Panc1 (cell line): Measurements from ENCODE around the gene MTAP. TPM values are rescaled to one million over a fixed set of nuclear protein-coding genes. Genes with fewer than 3 reads are reported as not detected.

Experiments
- ATAC-seq: fragments of 200-7000 bp; cut with Tn5 transposase; 2 replicates; pipeline ENCODE4 v1.9.1; 2020; ENCODE audit warnings: mild to moderate bottlenecking, moderate library complexity
- BruUV-seq: library from RNA; stranded (reverse); fragments of 400-500 nt; replicated peaks from 2 replicates; lab custom pipeline; 2021; lab: Mats Ljungman, UMichigan
- CTCF ChIA-PET: fragments of 300-600 bp; sonication (Branson Sonifier 250); formaldehyde crosslinking; loops from one replicate; lab custom pipeline; 2022; ENCODE audit warnings: antibody characterized with exemption; lab: Charles Lee
- POLR2A ChIA-PET: fragments of 300-600 bp; sonication (Branson Sonifier 250); formaldehyde crosslinking; loops from one replicate; lab custom pipeline; 2022; ENCODE audit warnings: antibody characterized with exemption; lab: Charles Lee
- DNase-seq: peaks from one replicate; pipeline ENCODE4 v3.0.0-alpha.2; 2010; ENCODE audit warnings: low read depth, low spot score
- H3K27ac ChIP-seq: 2 replicates; pipeline ENCODE4 v1.5.1; 2011; ENCODE audit warnings: mild to moderate bottlenecking, low read length, inconsistent platforms
- H3K27me3 ChIP-seq: fragments of 200-500 bp; sonication (Bioruptor generic); 2 replicates; pipeline ENCODE4 v1.6.0; 2014; ENCODE audit warnings: low read length, inconsistent platforms; ENCODE audit not compliant: control insufficient read depth, insufficient read depth
- H3K36me3 ChIP-seq: fragments of 200-500 bp; sonication (Bioruptor generic); 2 replicates; pipeline ENCODE4 v1.5.1; 2014; ENCODE audit warnings: inconsistent platforms, mild to moderate bottlenecking, low read length, moderate library complexity; ENCODE audit not compliant: control insufficient read depth, insufficient read depth
- H3K4me1 ChIP-seq: 2 replicates; pipeline ENCODE4 v1.5.1; 2011; ENCODE audit warnings: inconsistent platforms, mild to moderate bottlenecking, low read length, moderate library complexity; ENCODE audit not compliant: control insufficient read depth, insufficient read depth
- H3K4me3 ChIP-seq, 2 experiments: 2 replicates each; pipeline ENCODE4 v1.5.1; 2011 to 2012; ENCODE audit warnings: low read depth in 2 of 2, low read length in 2 of 2, mild to moderate bottlenecking in 2 of 2, inconsistent platforms in 1 of 2, moderate library complexity in 1 of 2
- H3K9me3 ChIP-seq: fragments of 200-500 bp; sonication (Bioruptor generic); 2 replicates; pipeline ENCODE4 v1.5.1; 2014; ENCODE audit warnings: low read depth, mild to moderate bottlenecking, inconsistent platforms, low read length, moderate library complexity; ENCODE audit not compliant: control insufficient read depth, insufficient read depth
- POLR2AphosphoS5 ChIP-seq: IDR thresholded peaks from 2 replicates; pipeline ENCODE4 v1.6.1; 2012; ENCODE audit warnings: mild to moderate bottlenecking, low read depth, low read length, moderate library complexity
- SIN3A ChIP-seq: IDR thresholded peaks from 2 replicates; pipeline ENCODE4 v1.6.1; 2012; ENCODE audit warnings: low read depth, mild to moderate bottlenecking, low read length, moderate library complexity, borderline replicate concordance; ENCODE audit not compliant: insufficient read depth
- TCF7L2 ChIP-seq: IDR thresholded peaks from 2 replicates; pipeline ENCODE4 v1.6.1; 2011; ENCODE audit warnings: mild to moderate bottlenecking, low read depth, low read length, inconsistent platforms
- in situ Hi-C: cut with HindIII; loops from 2 replicates; pipeline ENCODE4 v1.10.0; 2016; ENCODE audit warnings: low sequenced_read_pairs, low pct_unique_long_range_greater_than_20kb
- intact Hi-C: fragments of 100-400 bp; cut with micrococcal nuclease; formaldehyde crosslinking; loops from one replicate; pipeline ENCODE4 v1.10.0; 2022; ENCODE audit not compliant: unreplicated experiment
- total RNA-seq: library from RNA; stranded (reverse); gene quantifications from one replicate; pipeline ENCODE4 v1.2.1, GENCODE V29; 2021; ENCODE audit not compliant: unreplicated experiment
- TF ChIP-seq, protein P1 (sequence below), 2 experiments: IDR thresholded peaks; 2 replicates each; pipeline ENCODE4 v1.6.1; 2011 to 2012; ENCODE audit warnings: low read depth in 2 of 2, control low read depth in 1 of 2, low read length in 1 of 2, mild to moderate bottlenecking in 1 of 2, moderate library complexity in 1 of 2; ENCODE audit not compliant: insufficient read depth in 1 of 2
- TF ChIP-seq, protein P2 (sequence below): fragments of 450-650 bp; IDR thresholded peaks from 2 replicates; pipeline ENCODE4 v1.5.1; 2017; ENCODE audit warnings: mild to moderate bottlenecking

MTAP gene
- total RNA-seq, 1 experiment from 2014 or later, result 9.6 TPM

DNA sequence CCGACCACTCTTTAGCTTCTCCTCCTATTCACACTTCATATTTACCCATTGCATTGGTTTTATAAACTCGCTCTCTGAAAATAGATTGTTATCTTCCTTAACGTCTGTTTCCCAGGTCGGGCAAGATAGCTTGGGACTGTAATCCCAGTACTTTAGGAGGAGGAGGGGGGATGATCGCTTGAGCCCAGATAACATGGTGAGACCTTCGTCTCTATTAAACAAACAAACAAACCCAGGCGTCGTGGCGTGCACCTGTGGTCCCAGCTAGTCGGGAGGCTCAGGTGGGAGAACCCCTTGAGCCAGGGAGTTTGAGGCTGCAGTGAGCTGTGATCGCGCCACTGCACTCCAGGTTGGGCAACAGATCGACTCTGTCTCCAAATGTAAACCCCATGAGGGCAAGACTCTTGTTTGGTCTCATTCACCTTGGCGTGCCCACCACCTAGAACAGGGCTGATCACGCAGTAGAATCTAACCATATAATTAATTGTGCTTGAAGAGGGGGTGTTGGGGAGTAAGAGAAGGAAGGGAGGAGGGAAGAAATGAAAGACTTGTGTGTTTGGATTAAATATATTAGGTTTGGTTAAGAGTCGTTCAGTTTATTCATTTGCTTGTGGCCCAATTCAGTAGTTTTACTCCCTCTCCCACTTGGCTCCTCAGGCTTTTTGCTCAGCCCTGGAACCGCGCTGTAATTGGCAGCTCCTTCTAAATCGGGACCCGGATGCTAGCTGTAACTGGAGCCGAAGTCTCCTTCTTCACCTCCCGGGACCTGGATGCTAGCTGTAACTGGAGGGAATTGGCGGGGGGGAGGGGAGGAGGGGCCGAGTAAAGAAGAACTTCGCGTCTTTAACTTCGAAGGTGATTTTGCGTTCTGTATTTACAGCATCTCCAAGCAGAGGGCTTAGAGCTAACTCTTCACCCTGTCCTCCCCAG lies 166.8 kb downstream of the MTAP start:
- no peak for ATAC-seq
- POLR2A ChIA-PET, result no interaction called here
- no peaks in the 10 kb centered on the region for H3K27me3 ChIP-seq

DNA sequence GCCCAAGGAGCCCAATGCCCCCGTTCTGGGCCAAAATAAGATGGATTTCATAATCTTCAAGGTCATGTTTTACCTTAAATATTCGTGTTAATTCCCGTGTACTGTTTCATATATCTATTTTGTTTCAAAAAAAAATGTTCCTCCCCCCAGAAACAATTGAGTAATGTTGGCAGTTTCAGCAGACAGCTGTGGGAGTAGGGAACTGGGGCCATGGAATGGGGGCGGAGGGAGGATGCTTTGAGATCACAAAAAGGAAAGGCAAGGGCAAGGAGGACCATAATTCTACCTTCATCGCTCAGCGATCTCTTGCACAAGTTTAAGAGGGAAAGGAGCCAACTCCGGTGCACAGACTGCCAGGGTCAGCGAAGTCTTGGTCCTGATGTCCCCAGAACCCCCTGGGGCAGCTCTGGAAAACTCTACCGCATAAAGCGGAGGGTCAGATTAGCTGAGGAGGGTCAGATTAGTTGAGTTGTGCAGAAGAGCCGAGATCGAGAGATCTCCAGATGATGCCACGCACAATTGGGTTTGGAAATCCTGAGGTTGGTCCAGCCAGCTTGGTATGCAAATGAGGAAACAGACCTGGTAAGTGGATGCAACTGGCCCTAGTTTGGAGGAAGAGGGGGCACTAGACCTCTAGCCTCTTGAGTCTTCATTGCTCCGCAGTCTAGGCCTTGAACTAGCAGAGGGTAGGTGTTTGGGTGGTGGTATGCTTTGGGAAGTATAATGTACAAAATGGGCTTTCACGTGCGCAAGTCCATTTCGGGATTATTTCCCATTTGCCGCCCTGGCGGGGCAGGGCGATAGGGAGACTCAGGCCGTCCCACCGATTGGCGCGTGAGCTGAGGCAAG lies 167.7 kb downstream of the MTAP start:
- H3K27me3 ChIP-seq, result no peaks in the 10 kb centered on the region
- no peak overlapping the region for H3K27ac ChIP-seq
- TF ChIP-seq SIN3A, result no peak
- TF ChIP-seq, protein P1, sequence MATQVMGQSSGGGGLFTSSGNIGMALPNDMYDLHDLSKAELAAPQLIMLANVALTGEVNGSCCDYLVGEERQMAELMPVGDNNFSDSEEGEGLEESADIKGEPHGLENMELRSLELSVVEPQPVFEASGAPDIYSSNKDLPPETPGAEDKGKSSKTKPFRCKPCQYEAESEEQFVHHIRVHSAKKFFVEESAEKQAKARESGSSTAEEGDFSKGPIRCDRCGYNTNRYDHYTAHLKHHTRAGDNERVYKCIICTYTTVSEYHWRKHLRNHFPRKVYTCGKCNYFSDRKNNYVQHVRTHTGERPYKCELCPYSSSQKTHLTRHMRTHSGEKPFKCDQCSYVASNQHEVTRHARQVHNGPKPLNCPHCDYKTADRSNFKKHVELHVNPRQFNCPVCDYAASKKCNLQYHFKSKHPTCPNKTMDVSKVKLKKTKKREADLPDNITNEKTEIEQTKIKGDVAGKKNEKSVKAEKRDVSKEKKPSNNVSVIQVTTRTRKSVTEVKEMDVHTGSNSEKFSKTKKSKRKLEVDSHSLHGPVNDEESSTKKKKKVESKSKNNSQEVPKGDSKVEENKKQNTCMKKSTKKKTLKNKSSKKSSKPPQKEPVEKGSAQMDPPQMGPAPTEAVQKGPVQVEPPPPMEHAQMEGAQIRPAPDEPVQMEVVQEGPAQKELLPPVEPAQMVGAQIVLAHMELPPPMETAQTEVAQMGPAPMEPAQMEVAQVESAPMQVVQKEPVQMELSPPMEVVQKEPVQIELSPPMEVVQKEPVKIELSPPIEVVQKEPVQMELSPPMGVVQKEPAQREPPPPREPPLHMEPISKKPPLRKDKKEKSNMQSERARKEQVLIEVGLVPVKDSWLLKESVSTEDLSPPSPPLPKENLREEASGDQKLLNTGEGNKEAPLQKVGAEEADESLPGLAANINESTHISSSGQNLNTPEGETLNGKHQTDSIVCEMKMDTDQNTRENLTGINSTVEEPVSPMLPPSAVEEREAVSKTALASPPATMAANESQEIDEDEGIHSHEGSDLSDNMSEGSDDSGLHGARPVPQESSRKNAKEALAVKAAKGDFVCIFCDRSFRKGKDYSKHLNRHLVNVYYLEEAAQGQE (IDR thresholded peaks at IDR 0.05; ENCODE audit: insufficient read depth in 1 of 2, low read depth in 2 of 2, low read length in 1 of 2), result no peak
- TF ChIP-seq, protein P2, sequence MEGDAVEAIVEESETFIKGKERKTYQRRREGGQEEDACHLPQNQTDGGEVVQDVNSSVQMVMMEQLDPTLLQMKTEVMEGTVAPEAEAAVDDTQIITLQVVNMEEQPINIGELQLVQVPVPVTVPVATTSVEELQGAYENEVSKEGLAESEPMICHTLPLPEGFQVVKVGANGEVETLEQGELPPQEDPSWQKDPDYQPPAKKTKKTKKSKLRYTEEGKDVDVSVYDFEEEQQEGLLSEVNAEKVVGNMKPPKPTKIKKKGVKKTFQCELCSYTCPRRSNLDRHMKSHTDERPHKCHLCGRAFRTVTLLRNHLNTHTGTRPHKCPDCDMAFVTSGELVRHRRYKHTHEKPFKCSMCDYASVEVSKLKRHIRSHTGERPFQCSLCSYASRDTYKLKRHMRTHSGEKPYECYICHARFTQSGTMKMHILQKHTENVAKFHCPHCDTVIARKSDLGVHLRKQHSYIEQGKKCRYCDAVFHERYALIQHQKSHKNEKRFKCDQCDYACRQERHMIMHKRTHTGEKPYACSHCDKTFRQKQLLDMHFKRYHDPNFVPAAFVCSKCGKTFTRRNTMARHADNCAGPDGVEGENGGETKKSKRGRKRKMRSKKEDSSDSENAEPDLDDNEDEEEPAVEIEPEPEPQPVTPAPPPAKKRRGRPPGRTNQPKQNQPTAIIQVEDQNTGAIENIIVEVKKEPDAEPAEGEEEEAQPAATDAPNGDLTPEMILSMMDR, result no peak
- TF ChIP-seq POLR2AphosphoS5, result no peak
- TF ChIP-seq TCF7L2, result no peak
- CTCF ChIA-PET, result no interaction called here
- BruUV-seq, result no TSS peak
- intact Hi-C loops, result no loop called here
- no peaks in the 10 kb centered on the region for H3K36me3 ChIP-seq
- H3K4me1 ChIP-seq, result no peaks in the 10 kb centered on the region
- DNase-seq (no peak), ATAC-seq (no peak)
- in situ Hi-C loops, result no loop called here
- H3K4me3 ChIP-seq, result no peak overlapping the region
- POLR2A ChIA-PET, result no interaction called here
- no peaks in the 10 kb centered on the region for H3K9me3 ChIP-seq

More for the DNA sequence above, 166.8 kb downstream of the MTAP start:
- CTCF ChIA-PET, result no interaction called here
- no peaks in the 10 kb centered on the region for H3K4me1 ChIP-seq
- TF ChIP-seq, protein P1 (IDR thresholded peaks at IDR 0.05; ENCODE audit: insufficient read depth in 1 of 2, low read depth in 2 of 2, low read length in 1 of 2), result no peak
- TF ChIP-seq POLR2AphosphoS5 (no peak), SIN3A (no peak), TCF7L2 (no peak)
- TF ChIP-seq, protein P2, result no peak
- H3K27ac ChIP-seq, result no peak overlapping the region
- DNase-seq, result no peak
- in situ Hi-C loops (no loop called here), intact Hi-C loops (no loop called here)
- BruUV-seq, result no TSS peak
- no peaks in the 10 kb centered on the region for H3K9me3 ChIP-seq
- H3K4me3 ChIP-seq, result no peak overlapping the region
- H3K36me3 ChIP-seq, result no peaks in the 10 kb centered on the region
